HG02973 (cell line): ENCODE data around the gene TOX4.
"Not testable (repeated sequence)": the region's sequence is repeated elsewhere in the genome, so short reads cannot be mapped to it uniquely, and the experiment has no call there.

Source experiments
- ATAC-seq: cut with Tn5 transposase; IDR thresholded peaks from one replicate; pipeline ENCODE4 v1.9.1; 2021; ENCODE audit warnings: moderate library complexity; ENCODE audit not compliant: unreplicated experiment

Gene TOX4

GRCh38 chr14:21476925-21477681 lies at the start of gene TOX4, which contains the start of gene RAB2B:
TSS of gene TOX4 (plus strand) at chr14:21477195. CDS start at chr14:21477279, 84 bp downstream.
TSS of gene RAB2B (minus strand) at chr14:21476959. CDS start at chr14:21476872, 87 bp downstream.
- ATAC-seq = peak; percentile 98

GRCh38 chr14:21428930-21429329 lies 48.1 kb upstream of the TOX4 start:
- no peak for ATAC-seq

GRCh38 chr14:21431126-21431525 lies 45.9 kb upstream of the TOX4 start:
- ATAC-seq = no peak

- peak; percentile 26 for ATAC-seq
Measured at GRCh38 chr14:21436567-21437062, 40.4 kb upstream of the TOX4 start.

- ATAC-seq = peak; percentile 99
Measured at GRCh38 chr14:21437063-21437901, 39.7 kb upstream of the TOX4 start.

GRCh38 chr14:21440859-21441258 lies 36.1 kb upstream of the TOX4 start:
- no peak for ATAC-seq

- ATAC-seq = not testable (repeated sequence)
Measured at GRCh38 chr14:21442657-21443056, 34.3 kb upstream of the TOX4 start.

- no peak for ATAC-seq
Measured at GRCh38 chr14:21449899-21450216, 27.1 kb upstream of the TOX4 start.

- ATAC-seq = no peak
Measured at GRCh38 chr14:21454843-21455544, 22.0 kb upstream of the TOX4 start.

GRCh38 chr14:21455592-21455911 lies 21.4 kb upstream of the TOX4 start:
- ATAC-seq = peak; percentile 30

- ATAC-seq = peak; percentile 94
Measured at GRCh38 chr14:21455912-21456667, 20.9 kb upstream of the TOX4 start, which contains the start of gene CHD8. TSS of gene CHD8 (minus strand) at chr14:21456123. CDS start at chr14:21431643, 24,480 bp downstream.

GRCh38 chr14:21467616-21468015 lies 9.4 kb upstream of the TOX4 start:
- no peak for ATAC-seq

GRCh38 chr14:21475767-21476522 lies 1.1 kb upstream of the TOX4 start:
- no peak for ATAC-seq

- peak; percentile 34 for ATAC-seq
Measured at GRCh38 chr14:21476523-21476924, 471 bp upstream of the TOX4 start.

GRCh38 chr14:21486640-21487087 lies 9.7 kb downstream of the TOX4 start:
- no peak for ATAC-seq

GRCh38 chr14:21494902-21495762 lies 18.1 kb downstream of the TOX4 start:
- no peak for ATAC-seq

GRCh38 chr14:21496453-21496852 lies 19.5 kb downstream of the TOX4 start:
- ATAC-seq = no peak

- ATAC-seq = no peak
Measured at GRCh38 chr14:21498540-21499526, 21.8 kb downstream of the TOX4 start.
